Mesenchymal stem cell (in vitro differentiated cells and primary cell): Measurements from ENCODE around the gene NAALADL2.

Experiments used
- DNase-seq: peaks from one replicate; pipeline ENCODE4 v3.0.0-alpha.2; 2013
- H2AFZ ChIP-seq: one replicate; pipeline ENCODE4 v1.6.1; 2013; ENCODE audit warnings: low read depth, mild to moderate bottlenecking, control low read depth, inconsistent platforms, low read length, moderate library complexity
- H2AK5ac ChIP-seq: 2 replicates; pipeline ENCODE4 v1.6.1; 2013; ENCODE audit warnings: low read length, moderate library complexity, mild to moderate bottlenecking, inconsistent platforms; ENCODE audit not compliant: severe bottlenecking
- H2BK120ac ChIP-seq: one replicate; pipeline ENCODE4 v1.6.1; 2013; ENCODE audit warnings: low read depth, mild to moderate bottlenecking, inconsistent platforms, low read length, moderate library complexity
- H2BK12ac ChIP-seq, 2 experiments: one replicate each; pipeline ENCODE4 v1.6.1; 2013; ENCODE audit warnings: inconsistent platforms in 2 of 2, low read length in 2 of 2, mild to moderate bottlenecking in 2 of 2, moderate library complexity in 2 of 2, control low read depth in 1 of 2
- H2BK15ac ChIP-seq: one replicate; pipeline ENCODE4 v1.6.1; 2013; ENCODE audit warnings: mild to moderate bottlenecking, low read depth, inconsistent platforms; ENCODE audit not compliant: poor library complexity, severe bottlenecking
- H2BK5ac ChIP-seq: 2 replicates; pipeline ENCODE4 v1.6.1; 2013; ENCODE audit warnings: low read depth, mild to moderate bottlenecking, low read length, control low read depth, inconsistent platforms; ENCODE audit not compliant: poor library complexity, severe bottlenecking
- H3K14ac ChIP-seq, 2 experiments: one replicate each; pipeline ENCODE4 v1.6.1; 2013; ENCODE audit warnings: inconsistent platforms in 2 of 2, low read length in 2 of 2, control low read depth in 1 of 2, mild to moderate bottlenecking in 1 of 2, moderate library complexity in 1 of 2
- H3K18ac ChIP-seq, 2 experiments: one replicate each; pipeline ENCODE4 v1.6.1; 2013; ENCODE audit warnings: inconsistent platforms in 2 of 2, low read length in 2 of 2, control low read depth in 1 of 2, low read depth in 1 of 2, mild to moderate bottlenecking in 1 of 2
- H3K23ac ChIP-seq, 2 experiments: one replicate each; pipeline ENCODE4 v1.6.1; 2013; ENCODE audit warnings: inconsistent platforms in 2 of 2, low read length in 2 of 2, mild to moderate bottlenecking in 2 of 2, moderate library complexity in 2 of 2, control low read depth in 1 of 2
- H3K27ac ChIP-seq: 2 replicates; pipeline ENCODE4 v1.5.1; 2013; ENCODE audit warnings: mild to moderate bottlenecking, moderate library complexity, low read length, control low read depth, inconsistent platforms; ENCODE audit not compliant: poor library complexity, severe bottlenecking
- H3K27me3 ChIP-seq, 2 experiments: 2 replicates each; pipeline versions ENCODE4 v1.6.1 to v1.7.0; 2013; ENCODE audit warnings: low read length in 2 of 2, mild to moderate bottlenecking in 2 of 2, moderate library complexity in 2 of 2, control low read depth in 1 of 2, inconsistent platforms in 1 of 2; ENCODE audit not compliant: control insufficient read depth in 1 of 2, insufficient read depth in 1 of 2
- H3K36me3 ChIP-seq, 2 experiments: 2 replicates each; pipeline versions ENCODE4 v1.6.1 to v1.7.0; 2013; ENCODE audit warnings: low read length in 2 of 2, control low read depth in 1 of 2, inconsistent platforms in 1 of 2, low read depth in 1 of 2, mild to moderate bottlenecking in 1 of 2; ENCODE audit not compliant: insufficient read depth in 2 of 2, control insufficient read depth in 1 of 2
- H3K4ac ChIP-seq, 2 experiments: one replicate each; pipeline ENCODE4 v1.6.1; 2013; ENCODE audit warnings: inconsistent platforms in 2 of 2, low read length in 2 of 2, mild to moderate bottlenecking in 2 of 2, moderate library complexity in 2 of 2, control low read depth in 1 of 2, low read depth in 1 of 2
- H3K4me1 ChIP-seq: 2 replicates; pipeline ENCODE4 v1.6.1; 2013; ENCODE audit warnings: low read depth, low read length, control low read depth; ENCODE audit not compliant: control insufficient read depth, insufficient read depth
- H3K4me2 ChIP-seq: 2 replicates; pipeline ENCODE4 v1.6.1; 2013; ENCODE audit warnings: low read length, mild to moderate bottlenecking, inconsistent platforms; ENCODE audit not compliant: poor library complexity, severe bottlenecking
- H3K4me3 ChIP-seq, 2 experiments: 2 replicates each; pipeline versions ENCODE4 v1.5.1 to v1.7.0; 2013; ENCODE audit warnings: low read length in 2 of 2, mild to moderate bottlenecking in 2 of 2, control low read depth in 1 of 2, low read depth in 1 of 2; ENCODE audit not compliant: insufficient read depth in 1 of 2
- H3K79me1 ChIP-seq: replicated peaks from 2 replicates; pipeline ENCODE4 v1.6.1; 2013; ENCODE audit warnings: mild to moderate bottlenecking, control low read depth, low read length, inconsistent platforms; ENCODE audit not compliant: poor library complexity, severe bottlenecking
- H3K9ac ChIP-seq: 2 replicates; pipeline ENCODE4 v1.7.0; 2013; ENCODE audit warnings: mild to moderate bottlenecking, low read length, moderate library complexity
- H3K9me3 ChIP-seq: 2 replicates; pipeline ENCODE4 v1.7.0; 2013; ENCODE audit warnings: mild to moderate bottlenecking, low read length; ENCODE audit not compliant: control insufficient read depth
- H4K8ac ChIP-seq: one replicate; pipeline ENCODE4 v1.6.1; 2013; ENCODE audit warnings: inconsistent platforms, mild to moderate bottlenecking, low read length, moderate library complexity
- H4K91ac ChIP-seq: one replicate; pipeline ENCODE4 v1.6.1; 2013; ENCODE audit warnings: mild to moderate bottlenecking, low read length, inconsistent platforms
- WGBS: methylation state at CpG from one replicate; pipeline ENCODE4 v1.1.7; 2013; ENCODE audit warnings: mixed read lengths; 5-methylcytosine and 5-hydroxymethylcytosine counted together

NAALADL2 gene

DNA sequence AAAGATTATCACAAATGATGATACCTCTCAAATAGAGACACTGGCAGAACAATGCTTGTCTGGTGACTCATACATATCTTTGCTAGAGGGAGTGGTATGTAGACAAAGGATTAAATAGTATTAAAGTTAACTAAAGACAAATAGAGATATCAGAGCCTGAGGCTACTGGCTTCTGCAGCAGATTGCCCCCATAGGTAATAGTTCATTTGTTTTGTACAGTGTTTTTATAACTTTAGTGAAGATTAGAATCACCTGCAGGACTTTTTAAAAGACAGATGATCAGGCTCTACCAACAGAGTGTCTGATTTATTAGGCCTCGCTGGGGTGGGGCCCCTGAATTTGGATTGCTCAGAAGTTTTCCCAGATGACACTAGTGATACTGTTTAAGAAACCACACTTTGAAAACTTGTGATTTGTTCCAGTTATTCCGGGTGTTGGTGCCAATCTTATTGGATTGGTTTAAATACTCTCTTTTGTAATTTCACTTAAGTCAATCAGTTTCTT, 96.4 kb downstream of the NAALADL2 start:
- H3K23ac ChIP-seq, result no peak overlapping the region
- H3K9ac ChIP-seq, result no peak overlapping the region

DNA sequence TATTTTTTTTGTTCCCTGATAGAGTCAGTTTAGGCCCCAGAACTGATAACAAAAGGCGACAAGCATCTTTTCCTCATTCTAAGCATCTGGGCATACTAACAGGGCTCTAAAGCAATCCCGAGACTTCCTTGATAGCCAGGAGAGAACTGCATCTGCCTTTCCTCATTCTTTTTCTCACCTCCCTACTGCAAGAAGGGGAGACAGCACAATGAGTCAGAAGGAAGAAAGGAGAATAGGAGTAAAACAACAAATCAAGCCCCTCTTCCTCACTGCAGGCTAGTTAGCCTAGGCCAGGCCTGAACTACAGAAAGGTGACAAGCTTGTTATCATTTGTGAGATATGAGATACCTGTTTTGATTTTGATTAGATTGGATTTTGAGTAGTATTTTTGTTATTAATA, 97.9 kb downstream of the NAALADL2 start:
- Histone ChIP-seq H3K36me3 (no peaks in the 10 kb centered on the region), H4K91ac (no peak overlapping the region), H2BK15ac (no peak overlapping the region), H3K27me3 (no peaks in the 10 kb centered on the region), H2AFZ (peak overlapping the region; percentile 53), H2AK5ac (no peak overlapping the region), H3K4me2 (no peak overlapping the region), H3K14ac (no peak overlapping the region), H3K4me1 (no peaks in the 10 kb centered on the region), H2BK120ac (no peak overlapping the region), H3K9ac (peak overlapping the region; percentile 46), H3K4me3 (no peak overlapping the region), H3K18ac (no peak overlapping the region), H3K27ac (no peak overlapping the region), H3K79me1 (no peaks in the 10 kb centered on the region), H3K9me3 (no peaks in the 10 kb centered on the region), H2BK12ac (peak overlapping the region in 1 of 2 experiments; percentile 49), H2BK5ac (no peak overlapping the region), H3K23ac (no peak overlapping the region), H4K8ac (no peak overlapping the region), H3K4ac (peak overlapping the region in 1 of 2 experiments; percentile 38)
- WGBS, result 63% methylated on average over 2 of the region's 2 CpGs
- DNase-seq, result peak; percentile 29

More for the DNA sequence above, 96.4 kb downstream of the NAALADL2 start:
- Histone ChIP-seq H3K36me3 (no peaks in the 10 kb centered on the region), H4K8ac (no peak overlapping the region), H3K4me3 (no peak overlapping the region), H2BK120ac (no peak overlapping the region), H2AK5ac (no peak overlapping the region), H3K9me3 (no peaks in the 10 kb centered on the region), H2AFZ (no peak overlapping the region), H3K14ac (no peak overlapping the region), H3K79me1 (no peaks in the 10 kb centered on the region), H3K4me1 (no peaks in the 10 kb centered on the region), H2BK5ac (no peak overlapping the region), H3K27ac (no peak overlapping the region), H2BK12ac (no peak overlapping the region), H3K4ac (no peak overlapping the region), H3K4me2 (no peak overlapping the region), H3K18ac (no peak overlapping the region), H2BK15ac (no peak overlapping the region), H4K91ac (no peak overlapping the region), H3K27me3 (no peaks in the 10 kb centered on the region)
- DNase-seq, result peak; percentile 34
- 59% methylated on average over 1 of the region's 2 CpGs for WGBS

DNA sequence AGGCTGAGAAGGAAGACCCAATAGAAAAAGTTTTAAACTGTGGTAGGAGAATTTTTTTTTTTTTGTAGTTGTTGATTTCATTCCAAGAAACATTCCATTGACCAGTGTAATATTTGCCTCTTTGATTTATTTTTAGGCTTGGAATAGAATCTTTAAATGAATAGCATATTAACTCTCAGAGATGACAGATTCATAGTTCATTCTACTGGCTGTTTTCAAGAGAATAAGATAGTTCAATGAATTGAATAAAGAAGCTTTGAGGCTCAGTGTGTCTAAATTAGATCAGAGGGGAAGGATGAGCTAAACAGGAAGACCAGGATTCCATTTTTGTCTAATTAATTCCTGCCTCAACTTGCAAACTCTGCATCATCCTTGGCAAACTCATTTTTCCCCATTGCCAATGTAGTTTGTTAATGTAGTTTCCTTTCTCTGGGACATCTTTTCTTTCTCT, 98.4 kb downstream of the NAALADL2 start:
- H3K9me3 ChIP-seq, result no peaks in the 10 kb centered on the region
- no peak overlapping the region for H3K4ac ChIP-seq
- no peaks in the 10 kb centered on the region for H3K79me1 ChIP-seq
- no peak overlapping the region for H3K27ac ChIP-seq
- no peak overlapping the region for H3K18ac ChIP-seq
- no peak overlapping the region for H2AFZ ChIP-seq
- DNase-seq, result peak; percentile 1
- no peak overlapping the region for H3K4me2 ChIP-seq
- no peak overlapping the region for H3K4me3 ChIP-seq
- H2BK12ac ChIP-seq, result no peak overlapping the region
- no peak overlapping the region for H2BK120ac ChIP-seq
- H2BK15ac ChIP-seq, result no peak overlapping the region
- H2BK5ac ChIP-seq, result no peak overlapping the region
- H3K9ac ChIP-seq, result peak overlapping the region; percentile 46
- H3K23ac ChIP-seq, result no peak overlapping the region
- no peak overlapping the region for H4K91ac ChIP-seq
- H4K8ac ChIP-seq, result no peak overlapping the region
- no peaks in the 10 kb centered on the region for H3K27me3 ChIP-seq
- no peaks in the 10 kb centered on the region for H3K36me3 ChIP-seq
- no peak overlapping the region for H3K14ac ChIP-seq
- no peaks in the 10 kb centered on the region for H3K4me1 ChIP-seq
- no peak overlapping the region for H2AK5ac ChIP-seq

DNA sequence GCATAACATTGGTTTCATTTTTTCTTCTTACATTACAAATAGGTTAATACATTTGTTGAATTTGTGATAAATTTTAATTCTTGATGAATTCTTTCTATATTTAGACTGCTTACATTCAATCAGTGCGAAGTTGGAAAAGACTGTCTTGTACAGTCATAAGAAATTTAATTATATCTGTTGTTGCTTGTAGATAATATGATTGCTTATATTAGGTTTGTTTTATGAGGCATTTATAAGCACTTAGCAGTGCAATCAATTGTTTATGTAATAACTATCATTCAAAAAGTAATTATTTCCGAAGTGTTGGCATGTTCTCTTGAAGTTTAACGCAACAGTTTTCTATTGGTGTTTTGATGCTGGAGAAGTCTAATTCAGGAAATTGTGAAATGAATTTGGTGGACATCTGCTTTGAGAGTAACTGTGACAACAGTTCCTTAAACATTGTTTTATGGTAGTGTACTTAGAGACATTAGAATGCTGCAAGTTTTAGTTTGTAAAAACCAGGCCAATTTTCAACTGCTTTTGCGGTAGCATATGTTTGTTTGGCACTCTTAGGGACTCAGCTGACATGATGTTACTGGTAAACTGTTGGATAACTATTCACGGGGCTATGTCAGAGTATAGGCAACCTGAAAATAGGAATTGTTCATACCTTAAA, 99.7 kb downstream of the NAALADL2 start:
- WGBS, result 70% methylated on average over 3 of the region's 5 CpGs
- no peaks in the 10 kb centered on the region for H3K79me1 ChIP-seq

More for the DNA sequence above, 99.7 kb downstream of the NAALADL2 start:
- H3K9me3 ChIP-seq, result no peaks in the 10 kb centered on the region
- no peak overlapping the region for H2BK12ac ChIP-seq
- H4K8ac ChIP-seq, result no peak overlapping the region
- H3K23ac ChIP-seq, result no peak overlapping the region
- H2BK5ac ChIP-seq, result no peak overlapping the region
- no peak overlapping the region for H3K18ac ChIP-seq
- no peak overlapping the region for H3K4me2 ChIP-seq
- peak; percentile 73 for DNase-seq
- H3K4me3 ChIP-seq, result no peak overlapping the region
- no peak overlapping the region for H3K9ac ChIP-seq
- H4K91ac ChIP-seq, result no peak overlapping the region
- no peak overlapping the region for H2BK120ac ChIP-seq
- no peak overlapping the region for H3K4ac ChIP-seq
- H3K36me3 ChIP-seq, result no peaks in the 10 kb centered on the region
- no peaks in the 10 kb centered on the region for H3K27me3 ChIP-seq
- no peak overlapping the region for H2AK5ac ChIP-seq
- no peaks in the 10 kb centered on the region for H3K4me1 ChIP-seq
- no peak overlapping the region for H3K27ac ChIP-seq
- no peak overlapping the region for H2BK15ac ChIP-seq
- no peak overlapping the region for H3K14ac ChIP-seq
- H2AFZ ChIP-seq, result no peak overlapping the region
